Measurements from ENCODE around the gene NIPBL.

GRCh38 chr5:36900283-36900682 lies 23.7 kb downstream of the NIPBL start:
- TF ChIP-seq, protein P1, sequence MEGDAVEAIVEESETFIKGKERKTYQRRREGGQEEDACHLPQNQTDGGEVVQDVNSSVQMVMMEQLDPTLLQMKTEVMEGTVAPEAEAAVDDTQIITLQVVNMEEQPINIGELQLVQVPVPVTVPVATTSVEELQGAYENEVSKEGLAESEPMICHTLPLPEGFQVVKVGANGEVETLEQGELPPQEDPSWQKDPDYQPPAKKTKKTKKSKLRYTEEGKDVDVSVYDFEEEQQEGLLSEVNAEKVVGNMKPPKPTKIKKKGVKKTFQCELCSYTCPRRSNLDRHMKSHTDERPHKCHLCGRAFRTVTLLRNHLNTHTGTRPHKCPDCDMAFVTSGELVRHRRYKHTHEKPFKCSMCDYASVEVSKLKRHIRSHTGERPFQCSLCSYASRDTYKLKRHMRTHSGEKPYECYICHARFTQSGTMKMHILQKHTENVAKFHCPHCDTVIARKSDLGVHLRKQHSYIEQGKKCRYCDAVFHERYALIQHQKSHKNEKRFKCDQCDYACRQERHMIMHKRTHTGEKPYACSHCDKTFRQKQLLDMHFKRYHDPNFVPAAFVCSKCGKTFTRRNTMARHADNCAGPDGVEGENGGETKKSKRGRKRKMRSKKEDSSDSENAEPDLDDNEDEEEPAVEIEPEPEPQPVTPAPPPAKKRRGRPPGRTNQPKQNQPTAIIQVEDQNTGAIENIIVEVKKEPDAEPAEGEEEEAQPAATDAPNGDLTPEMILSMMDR (IDR thresholded peaks at IDR 0.05): no peak
- TF ChIP-seq EZH2 (IDR thresholded peaks at IDR 0.05) (no peak), EZH2phosphoT487 (IDR thresholded peaks at IDR 0.05) (no peak)
